Lung (tissue), 12 donors: ENCODE results near the gene PC. TPM values are rescaled to one million over a fixed set of nuclear protein-coding genes. Genes with fewer than 3 reads are reported as not detected.

ENCODE experiments used
- ATAC-seq: fragments of 200-7000 bp; cut with Tn5 transposase; one replicate; pipeline ENCODE4 v1.9.1; 2020; ENCODE audit warnings: moderate number of reproducible peaks; ENCODE audit not compliant: insufficient read depth, low FRiP score
- DNase-seq, 3 donors: peaks; one replicate each; pipeline ENCODE4 v3.0.0-alpha.2; 2013 to 2017
- H3K27ac ChIP-seq, 2 donors: one replicate each; pipeline ENCODE4 v1.5.1; 2013; ENCODE audit warnings: mild to moderate bottlenecking in 2 of 2, moderate library complexity in 2 of 2, control low read depth in 1 of 2, inconsistent platforms in 1 of 2, low read depth in 1 of 2, low read length in 1 of 2
- H3K27me3 ChIP-seq, 3 donors: one replicate each; pipeline ENCODE4 v1.5.1; 2013; ENCODE audit warnings: low read length in 2 of 3; ENCODE audit not compliant: control insufficient read depth in 3 of 3, insufficient read depth in 3 of 3
- H3K36me3 ChIP-seq, 4 donors: one replicate each; pipeline ENCODE4 v1.5.1; 2013; ENCODE audit warnings: low read length in 4 of 4, mild to moderate bottlenecking in 1 of 4, moderate library complexity in 1 of 4; ENCODE audit not compliant: control insufficient read depth in 4 of 4, insufficient read depth in 4 of 4
- H3K4me1 ChIP-seq, 5 donors: one replicate each; pipeline ENCODE4 v1.5.1; 2013; ENCODE audit warnings: low read length in 5 of 5, mild to moderate bottlenecking in 2 of 5, moderate library complexity in 1 of 5; ENCODE audit not compliant: control insufficient read depth in 5 of 5, insufficient read depth in 5 of 5
- H3K4me3 ChIP-seq: one replicate; pipeline ENCODE4 v1.5.1; 2013; ENCODE audit warnings: mild to moderate bottlenecking, control low read depth, moderate library complexity
- H3K9ac ChIP-seq, 2 donors: one replicate each; pipeline ENCODE4 v1.5.1; 2013; ENCODE audit warnings: low read length in 2 of 2, control low read depth in 1 of 2; ENCODE audit not compliant: insufficient read depth in 1 of 2
- H3K9me3 ChIP-seq, 4 donors: one replicate each; pipeline ENCODE4 v1.5.1; 2013; ENCODE audit warnings: low read length in 3 of 4, mild to moderate bottlenecking in 1 of 4, moderate library complexity in 1 of 4; ENCODE audit not compliant: control insufficient read depth in 4 of 4, insufficient read depth in 3 of 4
- CTCF ChIP-seq: IDR thresholded peaks from 2 replicates; pipeline ENCODE4 v1.5.1; 2012; ENCODE audit warnings: mild to moderate bottlenecking; ENCODE audit errors: control extremely low read depth, extremely low read depth
- WGBS, 2 donors: extraction: QIAGEN DNeasy Blood & Tissue Kit; methylation state at CpG; one replicate each; pipeline ENCODE4 v1.1.7; 2013; 5-methylcytosine and 5-hydroxymethylcytosine counted together
- polyA plus RNA-seq, 2 donors: library from polyadenylated mRNA; stranded (reverse); fragments of 200-250 nt; gene quantifications; one replicate each; pipeline ENCODE4 v1.2.1, GENCODE V29; 2013
- total RNA-seq, 2 donors: library from RNA; depleted of rRNA in 1 of 2; stranded (reverse); fragments of >200 nt in 1 of 2; gene quantifications; one replicate each; pipeline ENCODE4 v1.2.1, GENCODE V29; 2014 to 2021
- donor health status: control.
- donor health status: control.
- donor health status: Bipolar disorder and iron deficiency.
- donor health status: healthy.
- donor health status: DM: yes; HTN: yes; CAD: no.

The PC gene
- total and polyA plus RNA-seq, 4 donors: 5.5 to 32.5 (median 12.0) TPM

- DNase-seq (peak; percentile 43 to 55 (median 49)), ATAC-seq (no peak)
- no peak for TF ChIP-seq CTCF
- H3K27me3 ChIP-seq: no peaks in the 10 kb centered on the region
- WGBS, 2 donors: 60 to 80% methylated on average over 7 of the region's 7 CpGs
- peaks cover 0 to 8% (median 0%) of the 10 kb centered on the region in 5 donors for H3K4me1 ChIP-seq
- H3K9me3 ChIP-seq: no peaks in the 10 kb centered on the region
- no peak overlapping the region for H3K4me3 ChIP-seq
- H3K9ac ChIP-seq: peak overlapping the region in 1 of 2 donors; percentile 58
- H3K27ac ChIP-seq: no peak overlapping the region
- H3K36me3 ChIP-seq: no peaks in the 10 kb centered on the region
Observed at GRCh38 chr11:66951927-66952337, 6.3 kb downstream of the PC start.

- Histone ChIP-seq H3K4me1 (peaks cover 0 to 8% (median 0%) of the 10 kb centered on the region in 5 donors), H3K36me3 (no peaks in the 10 kb centered on the region), H3K27ac (no peak overlapping the region), H3K9ac (no peak overlapping the region), H3K27me3 (no peaks in the 10 kb centered on the region), H3K9me3 (no peaks in the 10 kb centered on the region), H3K4me3 (no peak overlapping the region)
- ATAC-seq (no peak), DNase-seq (no peak)
- 96 to 97% methylated on average over 10 of the region's 10 CpGs for WGBS, 2 donors
- TF ChIP-seq CTCF: no peak
Observed at GRCh38 chr11:66951135-66951534, 7.0 kb downstream of the PC start.

GRCh38 chr11:66950112-66950535 lies 8.1 kb downstream of the PC start:
- H3K4me1 ChIP-seq: peaks cover 0 to 8% (median 0%) of the 10 kb centered on the region in 5 donors
- no peak overlapping the region for H3K27ac ChIP-seq
- DNase-seq (no peak), ATAC-seq (peak; percentile 34)
- H3K27me3 ChIP-seq: no peaks in the 10 kb centered on the region
- 66 to 79% methylated on average over 8 of the region's 8 CpGs for WGBS, 2 donors
- H3K9ac ChIP-seq: no peak overlapping the region
- H3K9me3 ChIP-seq: no peaks in the 10 kb centered on the region
- H3K4me3 ChIP-seq: no peak overlapping the region
- H3K36me3 ChIP-seq: no peaks in the 10 kb centered on the region
- no peak for TF ChIP-seq CTCF

- 87 to 88% methylated on average over 5 of the region's 5 CpGs for WGBS, 2 donors
- Histone ChIP-seq H3K4me3 (no peak overlapping the region), H3K9ac (no peak overlapping the region), H3K4me1 (no peaks in the 10 kb centered on the region), H3K27ac (no peak overlapping the region), H3K9me3 (no peaks in the 10 kb centered on the region), H3K36me3 (peaks cover 0 to 1% (median 0%) of the 10 kb centered on the region in 4 donors), H3K27me3 (no peaks in the 10 kb centered on the region)
- no peak for TF ChIP-seq CTCF
- ATAC-seq: no peak
- DNase-seq: no peak
Observed at GRCh38 chr11:66938582-66939135, 19.5 kb downstream of the PC start.
